Hematopoietic multipotent progenitor cell treated with erythropoietin and hydrocortisone succinate and interleukin-3 and kit ligand, for 8 days (in vitro differentiated cells): ENCODE measurements around the gene CHRND.

Source experiments
- DNase-seq: peaks from one replicate; pipeline ENCODE4 v3.0.0-alpha.2; 2015

CHRND gene

GRCh38 chr2:232488097-232488711 is 37.8 kb upstream of the CHRND start:
- no peak for DNase-seq

DNA sequence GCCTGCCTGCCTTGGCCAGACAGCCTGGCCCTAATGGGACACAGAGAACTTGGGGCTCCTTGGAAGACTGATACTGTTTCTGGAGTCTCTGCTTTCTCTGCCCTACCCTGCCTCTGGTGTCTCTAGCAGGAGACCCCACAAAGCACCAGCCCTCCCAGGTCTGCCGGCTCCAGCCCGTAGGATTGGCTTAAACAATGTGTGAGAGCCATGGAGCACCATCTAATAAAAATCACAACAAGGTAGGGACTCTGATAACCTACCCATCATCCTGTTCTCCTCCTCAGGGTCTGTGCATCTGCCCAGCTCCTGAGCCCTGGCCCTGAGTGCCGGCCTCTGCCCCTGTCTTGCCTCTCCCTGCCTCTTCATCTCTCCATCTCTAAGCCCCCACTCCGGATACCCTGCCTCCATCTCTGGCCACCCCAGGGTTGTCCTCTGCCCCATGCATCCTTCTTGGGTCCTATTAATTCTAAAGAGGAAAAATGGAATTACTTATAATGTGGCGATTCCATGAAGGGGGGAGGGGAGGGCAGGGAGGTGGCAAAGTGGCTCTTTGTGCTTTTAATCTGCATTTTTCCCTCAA is 37.1 kb upstream of the CHRND start:
- DNase-seq: no peak

GRCh38 chr2:232489516-232490220 is 36.3 kb upstream of the CHRND start:
- no peak for DNase-seq

DNA sequence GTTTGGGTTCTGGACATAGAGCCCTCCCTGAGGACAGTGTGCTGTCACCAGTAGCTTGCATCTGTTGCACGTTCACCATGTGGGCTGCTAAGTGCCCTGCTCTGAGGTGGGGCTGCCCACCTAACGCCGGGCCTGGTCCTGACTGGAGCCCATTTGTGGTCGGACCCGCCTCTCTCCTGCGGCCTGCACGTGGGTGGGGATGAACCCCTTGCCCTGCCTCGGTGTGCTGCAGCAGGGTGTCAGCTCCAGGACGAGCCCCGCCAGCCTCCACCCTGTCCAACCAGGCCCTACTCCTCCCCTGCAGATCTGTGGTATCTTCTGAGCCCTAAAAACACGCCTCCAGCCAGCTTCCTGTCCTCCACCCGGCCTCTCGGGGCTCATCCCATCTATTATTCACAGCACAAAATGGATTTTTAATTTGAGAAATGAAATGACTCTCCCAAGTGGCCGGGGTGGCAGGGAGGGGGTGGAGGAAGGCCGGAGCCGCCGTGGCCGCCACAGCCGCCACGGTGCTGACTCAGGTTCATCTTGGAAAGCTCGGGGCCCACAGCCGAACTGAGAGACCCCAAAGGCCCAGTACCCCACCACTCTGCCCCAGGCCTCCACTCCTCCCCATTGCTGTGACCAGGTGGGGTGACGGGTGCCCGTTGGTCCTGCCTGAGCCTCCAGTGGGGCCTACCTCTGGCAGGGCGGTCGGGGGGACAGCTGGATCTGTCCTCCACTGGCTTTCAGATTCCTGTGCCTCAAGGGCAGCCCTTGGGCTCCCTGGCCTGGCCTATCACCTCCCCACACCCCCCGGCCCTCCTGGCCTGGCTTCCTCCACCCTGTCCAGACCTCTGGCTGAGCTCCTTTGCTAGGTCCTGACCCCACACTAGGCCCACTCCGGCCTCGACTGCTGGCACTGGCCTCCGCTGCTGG is 35.5 kb upstream of the CHRND start:
- DNase-seq: no peak

DNA sequence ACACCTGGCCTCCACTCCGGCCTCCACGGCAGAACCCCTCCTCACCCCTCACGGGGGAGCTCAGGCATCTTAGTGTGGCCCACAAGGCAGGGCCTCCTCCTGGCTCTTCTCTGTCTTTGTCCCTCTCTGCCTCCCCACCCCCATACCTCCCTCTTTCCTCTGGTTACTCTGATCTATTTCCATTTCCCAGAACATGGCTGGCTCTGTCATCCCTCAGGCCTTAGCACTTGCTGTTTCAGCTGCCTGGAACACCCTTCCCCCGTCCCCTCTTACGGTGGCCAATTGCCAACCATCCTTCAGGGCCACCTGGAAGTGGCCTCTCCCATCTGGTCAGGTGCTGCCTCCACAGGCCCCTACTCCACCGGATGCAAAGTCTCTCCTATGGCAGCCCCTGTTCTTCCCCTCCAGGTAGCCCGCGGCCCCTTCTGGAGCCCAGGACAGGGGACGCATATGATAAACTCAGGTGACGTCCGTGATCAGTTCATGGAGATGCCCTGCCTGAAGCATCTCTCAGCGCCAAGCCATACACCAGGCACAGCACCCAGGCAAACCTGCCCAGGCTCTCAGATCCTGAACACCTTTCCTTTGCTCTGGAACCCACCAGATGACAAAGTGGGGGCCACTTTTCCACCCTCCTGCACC is 34.7 kb upstream of the CHRND start:
- no peak for DNase-seq

GRCh38 chr2:232492236-232492848 is 33.6 kb upstream of the CHRND start:
- DNase-seq: no peak

- DNase-seq: no peak
Observed at GRCh38 chr2:232492963-232493700, 32.8 kb upstream of the CHRND start.

DNA sequence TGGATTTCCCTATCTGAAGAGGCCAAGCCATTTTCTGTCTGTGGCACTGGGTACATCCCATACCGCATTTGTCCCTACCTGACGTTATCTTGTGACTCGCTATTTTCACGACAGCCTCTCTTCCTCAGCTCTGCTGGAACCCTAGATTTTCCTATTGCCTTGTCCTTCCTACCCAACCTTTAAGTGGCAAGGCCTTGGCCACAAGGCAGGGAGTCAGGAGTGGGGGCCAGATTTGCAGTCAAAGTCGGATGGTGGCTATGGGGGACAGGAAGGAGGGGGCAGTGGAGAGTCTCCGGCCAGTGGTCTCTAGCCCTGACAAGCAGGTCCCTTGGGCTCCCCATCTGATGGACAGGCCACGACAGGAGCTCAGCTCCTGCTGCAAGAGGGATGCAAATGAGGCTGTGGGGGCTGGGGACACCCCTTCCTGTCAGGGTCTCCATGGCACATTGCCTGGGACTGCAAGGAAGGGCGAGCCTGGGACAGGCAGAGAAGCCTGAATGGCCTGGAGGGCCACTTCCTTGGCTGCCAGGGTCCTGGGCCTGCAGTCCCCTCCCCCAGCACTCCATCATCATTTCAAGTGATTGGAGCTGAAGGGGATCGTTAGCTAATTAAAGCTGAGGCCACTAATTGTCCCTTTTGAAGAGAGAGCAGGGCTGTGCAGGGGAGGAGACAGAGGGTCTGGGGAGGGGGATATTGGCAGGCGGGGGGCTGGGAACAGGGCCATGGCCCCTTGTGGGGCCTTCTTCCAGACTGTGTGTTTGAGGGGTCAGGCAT is 32.1 kb upstream of the CHRND start:
- no peak for DNase-seq

DNA sequence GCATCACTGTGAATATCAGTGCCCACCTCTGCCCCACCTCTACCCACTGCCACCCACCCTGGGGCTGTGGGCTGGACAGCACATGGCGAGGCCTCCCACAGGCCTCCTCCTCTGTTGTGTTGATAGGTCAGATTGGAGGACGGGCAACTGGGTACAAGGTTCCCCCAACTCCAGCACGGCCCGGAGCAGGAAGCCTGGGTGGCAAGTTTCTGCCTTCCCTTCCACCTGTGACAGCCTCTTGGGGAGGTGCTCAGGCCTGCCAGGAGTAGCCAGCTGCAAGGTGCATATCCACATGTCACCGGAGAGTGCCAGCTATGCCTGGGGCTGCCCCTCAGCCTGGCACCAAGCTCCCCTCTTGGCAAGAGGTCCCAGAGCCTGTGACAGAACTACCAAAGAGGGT is 31.4 kb upstream of the CHRND start:
- no peak for DNase-seq

DNA sequence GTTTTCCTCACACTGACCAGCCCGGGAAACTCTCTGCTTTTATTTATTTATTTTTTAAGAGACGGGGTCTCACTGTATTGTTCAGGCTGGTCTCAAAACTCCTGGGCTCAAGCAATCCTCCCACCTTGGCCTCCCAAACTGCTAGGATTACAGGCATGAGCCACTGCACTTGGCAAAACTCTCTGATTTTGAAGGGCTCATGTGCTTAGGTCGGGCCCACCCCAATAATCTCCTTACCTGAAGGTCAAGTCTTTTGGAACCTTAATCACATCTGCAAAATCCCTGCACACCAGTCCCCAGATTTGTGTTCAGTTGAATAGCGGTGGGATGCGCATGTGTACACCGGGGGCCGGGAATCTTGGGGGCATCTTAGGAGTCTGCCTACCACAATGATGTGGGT is 30.7 kb upstream of the CHRND start:
- DNase-seq: no peak

DNA sequence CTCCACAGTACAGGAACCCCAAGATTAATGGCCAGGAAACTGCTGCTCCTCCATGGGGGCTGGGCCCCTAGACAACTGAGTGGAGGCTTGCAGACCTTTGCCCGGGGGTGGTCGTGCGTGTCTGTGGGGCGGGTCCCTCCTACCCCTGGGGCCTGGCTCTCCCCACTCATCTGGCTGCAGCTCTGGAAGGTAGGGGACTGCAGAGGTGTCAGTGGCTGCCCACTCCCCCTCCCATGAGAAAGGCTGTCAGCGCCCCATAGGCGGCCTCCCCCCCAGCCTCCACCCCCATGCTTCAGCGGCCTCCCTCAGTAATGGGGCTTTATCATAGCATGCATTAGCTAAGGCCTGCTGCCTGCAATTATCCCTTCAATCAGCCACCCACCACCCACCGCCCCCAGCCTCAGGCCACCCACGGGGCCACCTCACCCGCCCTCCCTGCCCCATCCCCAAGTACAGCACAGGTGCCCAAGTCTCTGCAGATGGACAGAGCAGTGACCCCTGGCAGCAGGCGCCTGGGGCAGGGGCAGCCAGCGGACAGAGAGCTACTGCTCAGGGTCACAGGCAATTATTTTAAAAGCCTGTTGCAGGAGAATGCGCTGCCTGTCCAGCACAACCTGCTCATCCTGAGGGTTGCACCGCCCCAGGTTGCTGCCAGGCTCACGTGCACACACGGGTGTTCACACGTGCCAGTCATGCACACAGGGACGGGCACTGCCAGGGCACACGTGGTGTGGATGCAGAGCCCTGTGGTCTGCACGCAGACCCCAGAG is 29.3 kb upstream of the CHRND start:
- no peak for DNase-seq

DNA sequence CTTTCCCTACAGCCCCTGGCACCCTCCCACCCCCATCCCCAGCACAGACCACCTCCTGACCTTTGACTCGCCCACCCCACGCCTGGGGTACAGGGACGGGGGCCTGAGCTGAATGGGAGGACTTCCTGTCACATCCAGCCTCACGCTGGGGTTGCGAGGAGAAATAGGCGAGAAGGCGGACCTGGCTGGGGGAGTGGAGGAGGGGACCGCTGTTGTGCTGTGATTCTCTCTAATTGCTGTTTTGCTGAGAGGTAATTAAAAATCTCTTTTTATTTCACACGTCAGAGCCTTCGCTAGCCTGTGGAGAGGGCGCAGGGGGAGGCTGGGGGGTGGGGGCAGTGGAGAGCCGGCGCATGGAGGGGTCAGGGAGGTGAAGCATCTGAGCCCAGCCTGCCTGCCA is 28.6 kb upstream of the CHRND start:
- no peak for DNase-seq

- no peak for DNase-seq
Observed at GRCh38 chr2:232498452-232498851, 27.5 kb upstream of the CHRND start.

GRCh38 chr2:232501331-232501771 is 24.6 kb upstream of the CHRND start:
- DNase-seq: no peak

DNA sequence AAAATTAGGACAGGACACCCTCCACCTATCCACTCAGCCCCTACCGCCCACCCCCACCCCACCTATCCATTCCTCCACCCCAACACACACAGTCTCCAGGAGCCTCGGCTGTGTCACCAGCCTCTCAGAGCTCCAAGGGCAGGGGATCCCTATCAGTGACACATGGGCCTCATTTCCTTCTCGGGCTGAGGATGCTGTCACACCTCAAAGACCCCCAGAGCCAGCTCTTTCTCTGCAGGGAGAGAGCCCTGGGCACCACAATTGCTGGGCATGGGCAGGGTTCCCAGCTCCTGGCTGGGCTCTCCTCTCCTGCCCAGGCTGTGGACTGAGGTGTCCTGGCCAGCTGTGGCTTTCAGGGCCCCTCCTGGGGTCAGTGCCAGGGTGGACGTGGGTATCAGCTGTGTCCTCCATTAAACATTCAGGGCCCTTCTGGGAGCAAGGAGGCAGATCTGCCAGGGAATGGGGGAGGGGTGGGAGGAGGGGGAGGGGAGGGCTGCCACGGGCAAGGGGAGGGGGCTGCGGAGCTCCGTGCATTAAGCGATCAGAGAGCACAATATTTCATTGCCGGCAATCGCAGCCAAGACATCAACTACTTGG is 24.1 kb upstream of the CHRND start:
- DNase-seq: no peak

DNA sequence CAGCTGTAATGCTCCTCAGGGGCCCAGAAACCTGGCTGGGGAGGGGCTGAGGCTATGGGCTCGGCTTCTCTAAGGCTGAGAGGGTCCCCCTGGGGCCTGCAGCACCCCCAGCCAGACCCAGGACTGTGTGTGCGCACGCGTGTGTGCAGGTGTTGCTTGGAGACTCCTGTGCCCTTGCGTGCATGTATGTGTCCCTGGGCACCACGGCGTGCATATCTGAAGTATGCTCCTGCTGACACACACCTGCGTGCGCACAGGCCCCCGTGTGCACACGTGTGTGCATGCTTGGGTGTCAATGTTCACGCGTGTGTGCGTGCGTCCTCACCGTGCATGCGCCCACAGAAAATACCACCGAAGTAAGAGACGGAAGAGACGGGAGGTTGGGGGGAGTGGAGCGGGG is 23.4 kb upstream of the CHRND start:
- DNase-seq: no peak

DNA sequence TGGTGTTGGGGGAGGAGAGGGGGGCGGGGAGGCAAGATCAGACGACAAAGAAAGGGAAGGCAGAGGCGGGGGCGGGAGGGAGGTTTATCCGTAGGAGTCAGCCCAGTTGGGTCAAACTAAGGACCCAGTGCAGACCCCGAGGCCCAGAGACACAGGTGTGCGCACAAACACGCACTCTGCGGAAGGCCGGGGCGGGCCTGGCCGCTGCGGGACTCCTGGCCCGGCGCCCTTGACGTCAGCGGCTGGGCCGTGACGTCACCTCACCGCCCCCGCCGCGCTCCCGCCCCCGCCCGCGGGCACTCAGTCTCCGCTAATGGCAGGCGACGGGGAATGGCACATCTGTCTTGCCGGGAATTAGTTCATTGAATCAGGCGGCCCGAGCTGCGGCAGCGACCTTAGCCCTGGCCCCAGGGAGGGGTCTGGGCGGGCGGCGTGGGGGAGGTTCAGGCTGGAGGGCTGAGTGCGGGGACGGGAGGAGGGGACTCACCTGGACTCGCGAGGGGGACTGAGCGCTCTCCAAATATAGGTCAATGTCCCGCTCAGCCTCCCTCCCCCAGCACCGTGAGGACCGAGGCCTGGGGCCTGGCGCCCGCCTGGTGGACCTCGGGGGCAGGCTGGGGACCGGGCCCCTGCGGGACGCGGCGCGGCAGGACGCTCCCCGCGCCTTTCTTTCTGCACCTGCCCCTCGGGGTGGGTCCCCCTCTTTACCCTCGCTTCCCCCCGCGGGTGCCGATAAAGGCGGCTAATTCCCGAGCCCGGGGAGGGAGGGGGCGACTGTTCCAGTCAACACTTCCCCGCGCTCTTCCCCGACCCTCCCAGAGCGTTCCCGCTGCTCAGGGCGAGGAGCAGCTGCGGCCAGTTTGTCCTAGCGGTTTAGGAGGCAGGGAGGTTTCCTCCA is 22.8 kb upstream of the CHRND start:
- DNase-seq: no peak

- no peak for DNase-seq
Observed at GRCh38 chr2:232503809-232504323, 22.1 kb upstream of the CHRND start.
